Smooth muscle cell (in vitro differentiated cells): ENCODE measurements around the gene ACTR2. TPM values are rescaled to one million over a fixed set of nuclear protein-coding genes. Genes with fewer than 3 reads are reported as not detected.

Experiments
- DNase-seq: peaks from one replicate; lab custom pipeline; 2025; ENCODE audit not compliant: unreplicated experiment; lab: John Stamatoyannopoulos, UW
- H2AFZ ChIP-seq: fragments of 200-600 bp; sonication (generic); 2 replicates; pipeline ENCODE4 v1.6.0; 2016; ENCODE audit warnings: antibody characterized with exemption, low read depth, mild to moderate bottlenecking
- H3F3A ChIP-seq: fragments of 200-600 bp; sonication (generic); 2 replicates; pipeline ENCODE4 v1.6.0; 2017; ENCODE audit warnings: antibody characterized with exemption, low read depth
- H3K27ac ChIP-seq: fragments of 200-600 bp; sonication (generic); 2 replicates; pipeline ENCODE4 v1.5.1; 2016; ENCODE audit warnings: low read depth, mild to moderate bottlenecking
- H3K27me3 ChIP-seq: fragments of 200-600 bp; sonication (generic); 2 replicates; pipeline ENCODE4 v1.6.1; 2016; ENCODE audit warnings: low read depth, mild to moderate bottlenecking
- H3K36me3 ChIP-seq: fragments of 200-600 bp; sonication (generic); 2 replicates; pipeline ENCODE4 v1.5.1; 2016; ENCODE audit warnings: low read depth
- H3K4me1 ChIP-seq: fragments of 200-600 bp; sonication (generic); 2 replicates; pipeline ENCODE4 v1.5.1; 2016; ENCODE audit warnings: low read depth
- H3K4me2 ChIP-seq: fragments of 200-600 bp; sonication (generic); 2 replicates; pipeline ENCODE4 v1.6.0; 2016; ENCODE audit warnings: mild to moderate bottlenecking
- H3K4me3 ChIP-seq: fragments of 200-600 bp; sonication (generic); 2 replicates; pipeline ENCODE4 v1.5.1; 2016; ENCODE audit warnings: mild to moderate bottlenecking
- H3K79me2 ChIP-seq: fragments of 200-600 bp; sonication (generic); 2 replicates; pipeline ENCODE4 v1.6.0; 2016; ENCODE audit warnings: low read depth, mild to moderate bottlenecking
- H3K9ac ChIP-seq: fragments of 200-600 bp; sonication (generic); 2 replicates; pipeline ENCODE4 v1.6.0; 2016; ENCODE audit warnings: low read depth
- H3K9me3 ChIP-seq: fragments of 200-600 bp; sonication (generic); replicated peaks from 2 replicates; pipeline ENCODE4 v1.5.1; 2016; ENCODE audit warnings: low read depth
- H4K20me1 ChIP-seq: fragments of 200-600 bp; sonication (generic); 2 replicates; pipeline ENCODE4 v1.6.0; 2016; ENCODE audit warnings: low read depth
- WGBS: methylation state at CpG from one replicate; pipeline ENCODE4 v1.1.7; 2016; ENCODE audit warnings: low lambda C conversion rate; 5-methylcytosine and 5-hydroxymethylcytosine counted together
- polyA plus RNA-seq: library from polyadenylated mRNA; unstranded; fragments of >200 nt; fragmentation: Nextera tagmentation; extraction: Ambion mirVana; gene quantifications from 2 replicates; pipeline ENCODE4 v1.2.1, GENCODE V29; 2016
- total RNA-seq: library from RNA; depleted of rRNA; stranded (reverse); fragments of >200 nt; gene quantifications from 2 replicates; pipeline ENCODE4 v1.2.3, GENCODE V29; 2014
- TF ChIP-seq, protein P1 (sequence below): fragments of 200-600 bp; sonication (generic); IDR thresholded peaks from 2 replicates; pipeline ENCODE4 v1.5.1; 2017; ENCODE audit warnings: borderline replicate concordance, mild to moderate bottlenecking, antibody characterized with exemption; ENCODE audit not compliant: insufficient read depth, poor library complexity, severe bottlenecking

Gene ACTR2
- total and polyA plus RNA-seq, 2 experiments from 2014 or later: 108 to 174 TPM

GRCh38 chr2:65227020-65227455 is 593 bp upstream of the ACTR2 start:
- Histone ChIP-seq H3K79me2 (peaks cover 50% of the 10 kb centered on the region), H3K4me3 (peak overlapping the region; percentile 99), H3K9ac (peak overlapping the region; percentile 85), H3K4me1 (peaks cover 30% of the 10 kb centered on the region), H4K20me1 (peaks cover 4% of the 10 kb centered on the region), H3K4me2 (peak overlapping the region; percentile 97), H3K27ac (peak overlapping the region; percentile 94), H3F3A (peaks cover 16% of the 10 kb centered on the region), H2AFZ (peak overlapping the region; percentile 91), H3K9me3 (no peaks in the 10 kb centered on the region), H3K36me3 (no peaks in the 10 kb centered on the region), H3K27me3 (no peaks in the 10 kb centered on the region)
- WGBS: 2% methylated on average over 13 of the region's 13 CpGs
- DNase-seq: no peak
- TF ChIP-seq, protein P1, sequence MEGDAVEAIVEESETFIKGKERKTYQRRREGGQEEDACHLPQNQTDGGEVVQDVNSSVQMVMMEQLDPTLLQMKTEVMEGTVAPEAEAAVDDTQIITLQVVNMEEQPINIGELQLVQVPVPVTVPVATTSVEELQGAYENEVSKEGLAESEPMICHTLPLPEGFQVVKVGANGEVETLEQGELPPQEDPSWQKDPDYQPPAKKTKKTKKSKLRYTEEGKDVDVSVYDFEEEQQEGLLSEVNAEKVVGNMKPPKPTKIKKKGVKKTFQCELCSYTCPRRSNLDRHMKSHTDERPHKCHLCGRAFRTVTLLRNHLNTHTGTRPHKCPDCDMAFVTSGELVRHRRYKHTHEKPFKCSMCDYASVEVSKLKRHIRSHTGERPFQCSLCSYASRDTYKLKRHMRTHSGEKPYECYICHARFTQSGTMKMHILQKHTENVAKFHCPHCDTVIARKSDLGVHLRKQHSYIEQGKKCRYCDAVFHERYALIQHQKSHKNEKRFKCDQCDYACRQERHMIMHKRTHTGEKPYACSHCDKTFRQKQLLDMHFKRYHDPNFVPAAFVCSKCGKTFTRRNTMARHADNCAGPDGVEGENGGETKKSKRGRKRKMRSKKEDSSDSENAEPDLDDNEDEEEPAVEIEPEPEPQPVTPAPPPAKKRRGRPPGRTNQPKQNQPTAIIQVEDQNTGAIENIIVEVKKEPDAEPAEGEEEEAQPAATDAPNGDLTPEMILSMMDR: no peak

- peak overlapping the region; percentile 94 for H3K27ac ChIP-seq
- no peaks in the 10 kb centered on the region for H3K36me3 ChIP-seq
- H3K4me1 ChIP-seq: peaks cover 34% of the 10 kb centered on the region
- under 1% methylated on average over 16 of the region's 16 CpGs for WGBS
- H3K9ac ChIP-seq: peak overlapping the region; percentile 92
- peak overlapping the region; percentile 68 for H2AFZ ChIP-seq
- peaks cover 63% of the 10 kb centered on the region for H3K79me2 ChIP-seq
- no peak for DNase-seq
- peaks cover 16% of the 10 kb centered on the region for H3F3A ChIP-seq
- H3K9me3 ChIP-seq: no peaks in the 10 kb centered on the region
- peak overlapping the region; percentile 97 for H3K4me2 ChIP-seq
- TF ChIP-seq, protein P1: no peak
- no peaks in the 10 kb centered on the region for H3K27me3 ChIP-seq
- H4K20me1 ChIP-seq: peaks cover 16% of the 10 kb centered on the region
- peak overlapping the region; percentile 99 for H3K4me3 ChIP-seq
Observed at GRCh38 chr2:65228263-65228750, 676 bp downstream of the ACTR2 start.

DNA sequence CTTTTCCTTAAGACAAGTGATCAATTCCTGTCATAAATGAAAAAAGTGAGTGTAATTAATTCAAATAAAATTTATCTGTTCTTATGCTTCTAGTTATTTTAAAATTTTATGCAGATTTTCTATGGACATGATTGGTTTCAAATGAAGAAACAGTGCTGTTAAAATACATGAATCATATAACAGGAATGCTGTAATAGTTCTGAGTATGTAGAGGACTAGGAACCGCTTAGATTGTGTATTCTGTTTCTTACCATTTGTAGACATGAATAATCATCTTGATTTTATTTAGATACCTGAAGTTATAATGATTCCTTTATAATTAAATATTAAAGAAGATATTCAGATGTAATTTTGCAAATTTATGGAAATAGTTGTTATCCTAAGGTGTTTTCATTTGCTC is 3.5 kb downstream of the ACTR2 start:
- H3K4me2 ChIP-seq: peak overlapping the region; percentile 75
- H4K20me1 ChIP-seq: peaks cover 42% of the 10 kb centered on the region
- H3K27ac ChIP-seq: peak overlapping the region; percentile 94
- H3K36me3 ChIP-seq: no peaks in the 10 kb centered on the region
- H3K9ac ChIP-seq: peak overlapping the region; percentile 80
- no peaks in the 10 kb centered on the region for H3K9me3 ChIP-seq
- peaks cover 34% of the 10 kb centered on the region for H3K4me1 ChIP-seq
- TF ChIP-seq, protein P1: no peak
- no peak for DNase-seq
- peak overlapping the region; percentile 26 for H3K4me3 ChIP-seq
- 8% methylated on average over 1 of the region's 1 CpG for WGBS
- H3K79me2 ChIP-seq: peaks cover 91% of the 10 kb centered on the region
- H3F3A ChIP-seq: peaks cover 16% of the 10 kb centered on the region
- H2AFZ ChIP-seq: no peak overlapping the region
- H3K27me3 ChIP-seq: no peaks in the 10 kb centered on the region

- H3K4me1 ChIP-seq: peaks cover 26% of the 10 kb centered on the region
- peak overlapping the region; percentile 75 for H3K4me2 ChIP-seq
- H3K9me3 ChIP-seq: no peaks in the 10 kb centered on the region
- peaks cover 51% of the 10 kb centered on the region for H4K20me1 ChIP-seq
- peak overlapping the region; percentile 94 for H3K27ac ChIP-seq
- H3K36me3 ChIP-seq: no peaks in the 10 kb centered on the region
- H3K27me3 ChIP-seq: no peaks in the 10 kb centered on the region
- peak overlapping the region; percentile 80 for H3K9ac ChIP-seq
- H3K79me2 ChIP-seq: peaks cover 92% of the 10 kb centered on the region
- DNase-seq: no peak
- WGBS: 69% methylated on average over 8 of the region's 8 CpGs
- H2AFZ ChIP-seq: no peak overlapping the region
- TF ChIP-seq, protein P1: no peak
- H3F3A ChIP-seq: peaks cover 16% of the 10 kb centered on the region
- H3K4me3 ChIP-seq: no peak overlapping the region
Observed at GRCh38 chr2:65231892-65232477, 4.4 kb downstream of the ACTR2 start.
